Erythroblast (primary cell): ENCODE results near the gene RNF111.

Experiments used
- GATA1 ChIP-seq: IDR thresholded peaks from 2 replicates; pipeline ENCODE4 v1.6.1; 2011; ENCODE audit warnings: low read depth, mild to moderate bottlenecking, control low read depth, low read length, moderate library complexity
- POLR2A ChIP-seq: IDR thresholded peaks from 2 replicates; pipeline ENCODE4 v1.6.1; 2011; ENCODE audit warnings: mild to moderate bottlenecking, low read length

DNA sequence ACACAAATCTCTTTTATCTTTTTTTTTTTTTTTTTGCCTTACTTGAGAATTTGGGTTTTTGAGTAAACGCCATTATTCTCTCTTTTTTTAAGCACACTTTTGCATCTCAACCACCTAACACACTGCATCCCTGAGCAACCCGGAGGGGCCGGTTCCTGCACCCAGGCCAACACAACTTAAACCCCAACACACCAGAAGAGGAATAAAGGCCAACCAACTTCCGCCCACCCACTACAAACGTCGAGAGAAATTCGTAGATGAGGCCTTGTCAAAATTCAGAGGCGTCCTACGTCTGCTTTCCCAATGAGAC, 117.1 kb downstream of the RNF111 start:
- no peak for TF ChIP-seq POLR2A
- TF ChIP-seq GATA1 = no peak
